HepG2 (cell line): ENCODE data around the gene FAS.

Source experiments
- HNRNPH1 ChIP-seq: fragments of 200-400 bp; formaldehyde crosslinking; optimal IDR thresholded peaks from 2 replicates; pipeline ENCODE3; 2017; ENCODE audit warnings: mild to moderate bottlenecking, low read depth, low read length
- KLF9 ChIP-seq: IDR thresholded peaks from 2 replicates; pipeline ENCODE4 v1.6.1; 2016; ENCODE audit warnings: low read depth
- MAZ ChIP-seq, 2 experiments: sonication (generic) in 1 of 2; formaldehyde crosslinking in 1 of 2; IDR thresholded peaks; 2 replicates each; pipeline versions ENCODE4 v1.5.0 to v1.6.1; 2012 to 2020; ENCODE audit warnings: low read depth in 2 of 2, mild to moderate bottlenecking in 2 of 2, borderline replicate concordance in 1 of 2, improper control_type of control experiment in 1 of 2, low read length in 1 of 2, missing genetic modification reagents in 1 of 2, moderate library complexity in 1 of 2
- MXI1 ChIP-seq: IDR thresholded peaks from 3 replicates; pipeline ENCODE4 v1.6.1; 2012; ENCODE audit warnings: low read depth, low read length, inconsistent platforms, borderline replicate concordance
- NR2F1 ChIP-seq, 2 experiments: fragments of 450-650 bp in 1 of 2; formaldehyde crosslinking in 1 of 2; IDR thresholded peaks; 2 replicates each; pipeline versions ENCODE4 v1.5.0 to v1.6.1; 2016 to 2020; ENCODE audit warnings: mild to moderate bottlenecking in 1 of 2, missing compliant biosample characterization in 1 of 2, missing genetic modification reagents in 1 of 2, moderate library complexity in 1 of 2
- RAD21 ChIP-seq: fragments of 450-650 bp; formaldehyde crosslinking; IDR thresholded peaks from 2 replicates; pipeline ENCODE4 v1.5.0; 2020; ENCODE audit warnings: mild to moderate bottlenecking
- TAF1 ChIP-seq: sonication (generic); formaldehyde crosslinking; IDR thresholded peaks from 2 replicates; pipeline ENCODE4 v1.4.0; 2020; ENCODE audit warnings: missing genetic modification reagents
- ZNF136 ChIP-seq: sonication (generic); formaldehyde crosslinking; IDR thresholded peaks from 2 replicates; pipeline ENCODE4 v1.8.1; 2022; ENCODE audit warnings: low read depth, mild to moderate bottlenecking, moderate library complexity, missing genetic modification reagents
- ZSCAN30 ChIP-seq: sonication (generic); formaldehyde crosslinking; IDR thresholded peaks from 2 replicates; pipeline ENCODE4 v1.5.0; 2020; ENCODE audit warnings: mild to moderate bottlenecking, missing genetic modification reagents
- TF ChIP-seq, protein P1 (sequence below): sonication (generic); formaldehyde crosslinking; IDR thresholded peaks from 2 replicates; pipeline ENCODE4 v1.5.0; 2020; ENCODE audit warnings: mild to moderate bottlenecking, missing genetic modification reagents, moderate library complexity

DNA sequence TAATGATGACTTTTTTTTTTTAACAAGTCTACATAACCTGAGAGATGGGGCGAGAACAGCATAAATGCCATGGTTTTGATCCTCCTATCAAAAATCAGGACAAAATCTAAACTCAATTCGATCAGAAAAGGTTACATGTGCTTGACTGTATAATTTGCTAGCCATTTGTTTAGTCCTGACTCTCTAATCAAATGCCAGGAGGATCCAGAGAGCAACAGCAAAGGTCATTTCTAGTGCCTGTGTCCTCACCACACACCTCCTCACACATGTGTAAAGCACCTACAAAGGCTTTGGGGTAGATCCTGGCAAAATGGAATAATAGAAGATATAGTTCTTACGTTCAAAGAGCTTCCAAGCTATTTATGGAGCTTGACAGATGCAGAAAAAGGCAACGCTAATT lies 11.0 kb upstream of the FAS start:
- TF ChIP-seq TAF1 (CRISPR knock-in tag): no peak
- TF ChIP-seq, protein P1, sequence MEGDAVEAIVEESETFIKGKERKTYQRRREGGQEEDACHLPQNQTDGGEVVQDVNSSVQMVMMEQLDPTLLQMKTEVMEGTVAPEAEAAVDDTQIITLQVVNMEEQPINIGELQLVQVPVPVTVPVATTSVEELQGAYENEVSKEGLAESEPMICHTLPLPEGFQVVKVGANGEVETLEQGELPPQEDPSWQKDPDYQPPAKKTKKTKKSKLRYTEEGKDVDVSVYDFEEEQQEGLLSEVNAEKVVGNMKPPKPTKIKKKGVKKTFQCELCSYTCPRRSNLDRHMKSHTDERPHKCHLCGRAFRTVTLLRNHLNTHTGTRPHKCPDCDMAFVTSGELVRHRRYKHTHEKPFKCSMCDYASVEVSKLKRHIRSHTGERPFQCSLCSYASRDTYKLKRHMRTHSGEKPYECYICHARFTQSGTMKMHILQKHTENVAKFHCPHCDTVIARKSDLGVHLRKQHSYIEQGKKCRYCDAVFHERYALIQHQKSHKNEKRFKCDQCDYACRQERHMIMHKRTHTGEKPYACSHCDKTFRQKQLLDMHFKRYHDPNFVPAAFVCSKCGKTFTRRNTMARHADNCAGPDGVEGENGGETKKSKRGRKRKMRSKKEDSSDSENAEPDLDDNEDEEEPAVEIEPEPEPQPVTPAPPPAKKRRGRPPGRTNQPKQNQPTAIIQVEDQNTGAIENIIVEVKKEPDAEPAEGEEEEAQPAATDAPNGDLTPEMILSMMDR (CRISPR knock-in tag): no peak
- no peak for TF ChIP-seq MXI1
- TF ChIP-seq MAZ (IDR thresholded peaks at IDR 0.05; ENCODE audit: borderline replicate concordance, low read depth, low read length): no peak
- TF ChIP-seq MAZ (CRISPR knock-in tag; IDR thresholded peaks at IDR 0.05; ENCODE audit: low read depth): no peak
- no peak for TF ChIP-seq NR2F1 (CRISPR knock-in tag; IDR thresholded peaks at IDR 0.05)
- TF ChIP-seq ZNF136 (CRISPR knock-in tag): no peak
- no peak for TF ChIP-seq RAD21
- TF ChIP-seq ZSCAN30 (CRISPR knock-in tag): no peak
- no peak for TF ChIP-seq HNRNPH1
- TF ChIP-seq KLF9 (CRISPR knock-in tag): no peak
